B cell (primary cell): ENCODE data around the gene SYT11. TPM values are rescaled to one million over a fixed set of nuclear protein-coding genes. Genes with fewer than 3 reads are reported as not detected.

Source experiments
- ATAC-seq: fragments of 200-7000 bp; cut with Tn5 transposase; one replicate; pipeline ENCODE4 v1.10.0; 2021; ENCODE audit warnings: low read depth, mild to moderate bottlenecking, moderate number of reproducible peaks, moderate library complexity
- CTCF ChIA-PET: fragments of 350-600 bp; sonication (Branson Sonifier 250); formaldehyde crosslinking; loops from one replicate; lab custom pipeline; 2021; ENCODE audit warnings: antibody characterized with exemption, inconsistent platforms; lab: Charles Lee
- POLR2A ChIA-PET: fragments of 350-600 bp; sonication (Branson Sonifier 250); formaldehyde crosslinking; loops from one replicate; lab custom pipeline; 2021; ENCODE audit warnings: antibody characterized with exemption; lab: Charles Lee
- DNase-seq: peaks from one replicate; pipeline ENCODE4 v3.0.0; 2013
- H2AFZ ChIP-seq: 2 replicates; pipeline ENCODE4 v1.6.1; 2012; ENCODE audit warnings: mild to moderate bottlenecking, low read depth, low read length; ENCODE audit not compliant: insufficient read depth, poor library complexity, severe bottlenecking
- H3K27ac ChIP-seq, 2 donors: 1 replicate in 1 of 2; 2 replicates in 1 of 2; pipeline ENCODE4 v1.5.1; 2012 to 2013; ENCODE audit warnings: low read length in 2 of 2, mild to moderate bottlenecking in 2 of 2, moderate library complexity in 1 of 2
- H3K27me3 ChIP-seq, 4 experiments: fragments of 200-600 bp in 1 of 4; sonication (generic) in 1 of 4; replicated peaks in 1 of 4; 1 replicate in 2 of 4; 2 replicates in 2 of 4; pipeline versions ENCODE4 v1.6.1 to v1.7.0; 2013 to 2016; ENCODE audit warnings: low read length in 3 of 4, mild to moderate bottlenecking in 2 of 4, mixed read lengths in 1 of 4, moderate library complexity in 1 of 4; ENCODE audit not compliant: insufficient read depth in 4 of 4, control insufficient read depth in 3 of 4; ENCODE audit errors: control extremely low read depth in 1 of 4
- H3K36me3 ChIP-seq, 2 experiments: replicated peaks in 1 of 2; 1 replicate in 1 of 2; 2 replicates in 1 of 2; pipeline versions ENCODE4 v1.6.1 to v1.7.1; 2013; ENCODE audit warnings: low read length in 1 of 2; ENCODE audit not compliant: insufficient read depth in 2 of 2, control insufficient read depth in 1 of 2; ENCODE audit errors: control extremely low read depth in 1 of 2, extremely low read depth in 1 of 2
- H3K4me1 ChIP-seq, 2 donors: fragments of 200-600 bp in 1 of 2; sonication (generic) in 1 of 2; 1 replicate in 1 of 2; 2 replicates in 1 of 2; pipeline versions ENCODE4 v1.5.1 to v1.6.1; 2013 to 2017; ENCODE audit warnings: low read length in 2 of 2; ENCODE audit not compliant: control insufficient read depth in 2 of 2, insufficient read depth in 2 of 2
- H3K4me2 ChIP-seq: replicated peaks from 2 replicates; pipeline ENCODE3; 2012; ENCODE audit warnings: mild to moderate bottlenecking, low read depth, low read length; ENCODE audit not compliant: poor library complexity, severe bottlenecking
- H3K4me3 ChIP-seq, 5 experiments: fragments of 200-600 bp in 1 of 5; sonication (generic) in 1 of 5; 1 replicate in 3 of 5; 2 replicates in 2 of 5; pipeline versions ENCODE4 v1.5.1 to v1.7.0; 2011 to 2016; ENCODE audit warnings: low read length in 4 of 5, mild to moderate bottlenecking in 4 of 5, low read depth in 2 of 5, control low read depth in 1 of 5, moderate library complexity in 1 of 5; ENCODE audit not compliant: insufficient read depth in 1 of 5; ENCODE audit errors: control extremely low read depth in 1 of 5, extremely low read depth in 1 of 5
- H3K79me2 ChIP-seq: fragments of 200-600 bp; sonication (generic); one replicate; pipeline ENCODE4 v1.6.0; 2016; ENCODE audit warnings: low read length; ENCODE audit not compliant: control insufficient read depth, insufficient read depth
- H3K9ac ChIP-seq: fragments of 200-600 bp; sonication (generic); 2 replicates; pipeline ENCODE4 v1.6.1; 2017; ENCODE audit warnings: mild to moderate bottlenecking, low read length, moderate library complexity
- H3K9me3 ChIP-seq, 3 donors: one replicate each; pipeline versions ENCODE4 v1.6.1 to v1.7.1; 2013; ENCODE audit warnings: low read length in 2 of 3; ENCODE audit not compliant: control insufficient read depth in 2 of 3, insufficient read depth in 1 of 3; ENCODE audit errors: control extremely low read depth in 1 of 3
- H4K20me1 ChIP-seq: 2 replicates; pipeline ENCODE4 v1.6.0; 2012; ENCODE audit warnings: mild to moderate bottlenecking, low read length; ENCODE audit not compliant: insufficient read depth, control insufficient read depth, poor library complexity, severe bottlenecking
- H3K27ac Mint-ChIP-seq: one replicate; pipeline ENCODE4 v1.8.0; 2021; ENCODE audit warnings: mixed read lengths
- H3K27me3 Mint-ChIP-seq: one replicate; pipeline ENCODE4 v1.8.0; 2021; ENCODE audit warnings: mixed read lengths
- H3K4me1 Mint-ChIP-seq: one replicate; pipeline ENCODE4 v1.8.0; 2021; ENCODE audit warnings: mixed read lengths
- H3K4me3 Mint-ChIP-seq: one replicate; pipeline ENCODE4 v1.8.0; 2021; ENCODE audit warnings: mixed read lengths
- H3K9me3 Mint-ChIP-seq: one replicate; pipeline ENCODE4 v1.8.0; 2022; ENCODE audit warnings: mixed read lengths; ENCODE audit not compliant: insufficient read depth
- CTCF ChIP-seq: fragments of 200-600 bp; IDR thresholded peaks from one replicate; pipeline ENCODE4 v1.8.0; 2022; ENCODE audit warnings: antibody characterized with exemption, mild to moderate bottlenecking
- EZH2 ChIP-seq: IDR thresholded peaks from 2 replicates; pipeline ENCODE4 v1.6.1; 2012; ENCODE audit warnings: borderline replicate concordance, low read depth, mild to moderate bottlenecking, moderate library complexity, low read length; ENCODE audit not compliant: insufficient read depth, poor library complexity, severe bottlenecking
- WGBS: methylation state at CpG from one replicate; pipeline ENCODE4 v1.1.5; 2013; ENCODE audit warnings: missing lambda C conversion rate; ENCODE audit not compliant: insufficient coverage; 5-methylcytosine and 5-hydroxymethylcytosine counted together
- intact Hi-C: fragments of 100-400 bp; cut with micrococcal nuclease; formaldehyde crosslinking; loops from one replicate; pipeline ENCODE4 v1.10.0; 2022
- polyA plus RNA-seq: library from polyadenylated mRNA; depleted of rRNA; stranded (reverse); fragments of >200 nt; gene quantifications from 2 replicates; pipeline ENCODE4 v1.2.3, GENCODE V29; 2012
- total RNA-seq, 2 donors: library from RNA; stranded (reverse); fragments of 120-200 nt in 1 of 2; gene quantifications; 1 replicate in 1 of 2; 2 replicates in 1 of 2; pipeline versions ENCODE4 v1.2.3 to v1.2.4, GENCODE V29; 2013 to 2022

The SYT11 gene
- total and polyA plus RNA-seq, 2 donors (not counting 1 experiment from before 2014, with no cell fraction given) = 1.8 to 6.6 TPM

GRCh38 chr1:155931332-155932038 is 72.1 kb downstream of the SYT11 start:
- H3K9me3 Mint-ChIP-seq = no peaks in the 10 kb centered on the region
- peaks cover 28% of the 10 kb centered on the region for H3K4me1 Mint-ChIP-seq
- CTCF ChIA-PET = interaction anchor here (0.7 to 6.3 kb wide), 7 partner anchors 13 to 1240 kb away, joined by 3 to 83 read pairs (median 4); no protein-coding TSS in a partner anchor
- Histone ChIP-seq H3K27me3 (no peaks in the 10 kb centered on the region), H4K20me1 (peaks cover 36% of the 10 kb centered on the region), H3K4me3 (no peak overlapping the region), H3K9ac (no peak overlapping the region), H3K4me1 (peaks cover 31 to 42% of the 10 kb centered on the region in 2 donors), H3K9me3 (no peaks in the 10 kb centered on the region), H3K79me2 (peaks cover 65% of the 10 kb centered on the region), H2AFZ (no peak overlapping the region), H3K27ac (peak overlapping the region in 1 of 2 donors; percentile 53), H3K4me2 (peak overlapping the region; percentile 52), H3K36me3 (peaks cover 2 to 53% of the 10 kb centered on the region in 2 experiments)
- H3K27ac Mint-ChIP-seq = no peak overlapping the region
- DNase-seq (no peak), ATAC-seq (no peak)
- TF ChIP-seq CTCF (no peak), EZH2 (no peak)
- no peaks in the 10 kb centered on the region for H3K27me3 Mint-ChIP-seq
- intact Hi-C loops = loop anchor here (5.0 kb wide), 1 partner anchor 136 kb away; no protein-coding TSS in a partner anchor
- POLR2A ChIA-PET = interaction anchor here (0.7 kb wide), 1 partner anchor 26 kb away, joined by 3 read pairs; no protein-coding TSS in a partner anchor
- H3K4me3 Mint-ChIP-seq = peak overlapping the region; percentile 50
- WGBS = 37% methylated on average over 2 of the region's 7 CpGs

- H3K9me3 Mint-ChIP-seq = no peaks in the 10 kb centered on the region
- ChIA-PET CTCF (interaction anchor here (1.1 to 6.3 kb wide), 9 partner anchors 11 to 198 kb away, joined by 3 to 83 read pairs (median 4); no protein-coding TSS in a partner anchor), POLR2A (interaction anchor here (0.9 kb wide), 1 partner anchor 13 kb away, joined by 3 read pairs; no protein-coding TSS in a partner anchor)
- no CpG with 5 or more reads among the region's 1 CpG for WGBS
- Histone ChIP-seq H3K9me3 (no peaks in the 10 kb centered on the region), H3K4me3 (no peak overlapping the region), H3K36me3 (peaks cover 2 to 47% of the 10 kb centered on the region in 2 experiments), H2AFZ (no peak overlapping the region), H3K27me3 (no peaks in the 10 kb centered on the region), H3K4me2 (peak overlapping the region; percentile 52), H3K4me1 (peaks cover 31 to 42% of the 10 kb centered on the region in 2 donors), H3K27ac (peak overlapping the region in 1 of 2 donors; percentile 53), H4K20me1 (peaks cover 30% of the 10 kb centered on the region), H3K9ac (no peak overlapping the region), H3K79me2 (peaks cover 59% of the 10 kb centered on the region)
- DNase-seq (no peak), ATAC-seq (no peak)
- H3K27ac Mint-ChIP-seq = no peak overlapping the region
- TF ChIP-seq CTCF (no peak), EZH2 (no peak)
- H3K4me3 Mint-ChIP-seq = peak overlapping the region; percentile 29
- no peaks in the 10 kb centered on the region for H3K27me3 Mint-ChIP-seq
- intact Hi-C loops = loop anchor here (5.0 kb wide), 1 partner anchor 135 kb away; no protein-coding TSS in a partner anchor
- H3K4me1 Mint-ChIP-seq = peaks cover 28% of the 10 kb centered on the region
Measured at GRCh38 chr1:155932081-155932480, 72.7 kb downstream of the SYT11 start.
